Transverse colon (tissue), 4 donors: ENCODE results near the gene LRIG1. TPM values are rescaled to one million over a fixed set of nuclear protein-coding genes. Genes with fewer than 3 reads are reported as not detected.

ENCODE experiments used
- DNase-seq: peaks from one replicate; pipeline ENCODE4 v3.0.0-alpha.2; 2019
- H3K27ac ChIP-seq, 4 donors: fragments of 200-600 bp; sonication (generic); 2 replicates each; pipeline ENCODE4 v1.5.1; 2016 to 2018; ENCODE audit warnings: inconsistent platforms in 4 of 4
- H3K27me3 ChIP-seq: fragments of 200-600 bp; sonication (generic); 2 replicates; pipeline ENCODE4 v1.5.1; 2017; ENCODE audit warnings: inconsistent platforms
- H3K36me3 ChIP-seq, 4 donors: fragments of 200-600 bp; sonication (generic); 2 replicates each; pipeline ENCODE4 v1.5.1; 2017 to 2019; ENCODE audit warnings: inconsistent platforms in 4 of 4
- H3K4me1 ChIP-seq, 4 donors: fragments of 200-600 bp; sonication (generic); 2 replicates each; pipeline ENCODE4 v1.5.1; 2017 to 2020; ENCODE audit warnings: inconsistent platforms in 4 of 4
- H3K4me3 ChIP-seq, 4 donors: fragments of 200-600 bp; sonication (generic); 1 replicate in 1 of 4; 2 replicates in 3 of 4; pipeline versions ENCODE4 v1.5.1 to v1.6.1; 2017 to 2019; ENCODE audit warnings: inconsistent platforms in 4 of 4
- H3K9me3 ChIP-seq, 2 donors: fragments of 200-600 bp; sonication (generic); 2 replicates each; pipeline ENCODE4 v1.5.1; 2017 to 2019; ENCODE audit warnings: inconsistent platforms in 2 of 2
- CTCF ChIP-seq, 5 experiments: fragments of 200-600 bp in 3 of 5; fragments of 450-650 bp in 2 of 5; sonication (generic) in 3 of 5; IDR thresholded peaks; 1 replicate in 2 of 5; 2 replicates in 3 of 5; pipeline ENCODE4 v1.5.1; 2016 to 2017; ENCODE audit warnings: antibody characterized with exemption in 5 of 5, inconsistent platforms in 3 of 5, mild to moderate bottlenecking in 2 of 5, moderate library complexity in 1 of 5
- EP300 ChIP-seq: sonication (generic); formaldehyde crosslinking; IDR thresholded peaks from one replicate; pipeline ENCODE4 v1.6.1; 2017; ENCODE audit warnings: antibody characterized with exemption, low read depth
- POLR2A ChIP-seq: fragments of 450-650 bp; IDR thresholded peaks from one replicate; pipeline ENCODE4 v1.6.1; 2016; ENCODE audit warnings: antibody characterized with exemption, mild to moderate bottlenecking, moderate library complexity
- POLR2AphosphoS5 ChIP-seq, 3 donors: sonication (generic); formaldehyde crosslinking; IDR thresholded peaks; one replicate each; pipeline ENCODE4 v1.6.1; 2016; ENCODE audit warnings: antibody characterized with exemption in 3 of 3
- WGBS, 2 donors: methylation state at CpG; one replicate each; pipeline ENCODE4 v1.1.5; 2018; ENCODE audit warnings: low coverage in 1 of 2; 5-methylcytosine and 5-hydroxymethylcytosine counted together
- in situ Hi-C, 4 donors: fragments of 200-750 bp; cut with MboI; loops; one replicate each; pipeline versions ENCODE4 v1.15.0 to v1.15.1; 2017; ENCODE audit warnings: low sequenced_read_pairs in 3 of 4, low pct_ligation_motif_present in 1 of 4, low pct_unique_long_range_greater_than_20kb in 1 of 4
- intact Hi-C: fragments of 100-400 bp; cut with DNase I; formaldehyde crosslinking; loops from one replicate; pipeline ENCODE4 v1.15.1; 2023; ENCODE audit warnings: low total_unique reads
- total RNA-seq, 4 donors: library from RNA; depleted of rRNA; stranded (reverse); fragments of >200 nt; gene quantifications; one replicate each; pipeline ENCODE4 v1.1.0, GENCODE V29; 2016

LRIG1 gene
- total RNA-seq, 4 donors from 2014 or later = 67.2 to 87.6 (median 79.3) TPM

DNA sequence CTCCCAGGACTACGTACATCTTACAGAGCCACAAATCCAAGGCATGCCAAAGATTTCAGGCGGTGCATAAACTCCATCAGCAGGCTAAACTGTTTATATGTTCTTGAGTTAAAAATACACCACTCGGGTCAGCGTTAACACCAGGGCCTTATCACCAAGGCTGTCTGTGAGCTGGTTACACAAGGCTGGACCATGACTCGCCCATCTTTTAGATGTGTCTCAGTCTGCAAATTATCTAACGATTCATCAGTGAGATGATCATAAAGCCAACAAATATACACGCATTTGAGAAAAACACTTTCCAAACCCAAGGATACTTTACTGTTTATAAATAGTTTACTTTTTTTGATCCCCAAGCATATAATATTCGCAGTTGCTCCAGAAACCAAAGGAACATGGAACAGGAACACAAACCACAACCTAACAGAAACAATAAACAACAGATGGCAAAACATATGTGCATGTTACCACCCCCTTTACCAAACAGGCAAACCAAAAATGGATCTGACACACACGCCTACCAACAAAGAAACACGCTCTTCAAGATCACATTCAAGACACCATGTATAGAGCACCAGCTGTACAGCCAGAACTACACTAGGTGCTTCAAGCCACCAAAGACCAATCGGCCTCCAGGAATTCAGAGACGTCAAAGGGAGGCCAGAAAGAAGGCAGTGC, 15.4 kb downstream of the LRIG1 start:
- Histone ChIP-seq H3K27me3 (no peaks in the 10 kb centered on the region), H3K36me3 (no peaks in the 10 kb centered on the region), H3K27ac (peak overlapping the region; percentile 94 to 99 (median 96)), H3K4me1 (peaks cover 41 to 97% (median 78%) of the 10 kb centered on the region in 4 donors), H3K9me3 (no peaks in the 10 kb centered on the region), H3K4me3 (no peak overlapping the region)
- TF ChIP-seq POLR2AphosphoS5 (IDR thresholded peaks at IDR 0.05) = peak; percentile 9 to 60 (median 44)
- peak; percentile 57 for TF ChIP-seq EP300
- TF ChIP-seq POLR2A = no peak
- in situ Hi-C loops = no loop called here
- intact Hi-C loops = no loop called here
- no peak for DNase-seq
- WGBS, 2 donors = 54 to 57% methylated on average over 10 to 12 of the region's 12 CpGs

DNA sequence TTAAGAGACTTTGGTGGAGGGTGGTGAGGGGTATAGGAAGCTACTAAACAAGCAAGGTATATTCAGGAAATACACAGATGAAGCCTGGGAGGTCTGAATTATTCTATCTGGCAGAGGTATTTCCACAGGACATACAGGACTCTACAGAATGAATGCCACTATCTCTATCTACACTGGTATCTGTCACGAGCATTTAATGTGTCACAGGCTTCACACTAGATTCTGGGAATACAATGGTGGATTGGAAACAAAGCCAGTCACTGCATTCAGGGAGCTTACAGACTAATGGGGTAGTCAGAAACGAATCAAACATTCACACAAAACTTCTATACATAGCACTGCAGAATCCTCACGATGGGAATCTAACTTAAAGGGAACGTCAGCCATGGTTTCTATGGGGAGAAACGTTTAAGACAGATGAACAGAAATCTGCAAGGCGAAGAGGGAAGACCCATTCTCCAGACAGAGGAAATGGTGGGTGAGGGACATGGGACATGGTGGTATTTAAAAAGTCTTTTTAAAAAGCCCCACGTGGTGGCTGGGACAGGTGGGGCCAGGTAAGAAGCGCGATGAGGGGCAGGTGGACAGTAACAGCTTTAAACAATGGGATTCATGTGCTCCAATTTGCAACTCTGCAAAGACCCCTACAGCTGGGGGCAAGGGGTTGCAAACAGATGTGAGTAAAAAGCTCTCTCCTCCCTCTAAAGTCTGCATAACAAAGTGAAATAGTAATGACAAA, 16.5 kb downstream of the LRIG1 start:
- WGBS, 2 donors = 49 to 55% methylated on average over 9 of the region's 9 CpGs
- Histone ChIP-seq H3K4me1 (peaks cover 34 to 97% (median 79%) of the 10 kb centered on the region in 4 donors), H3K4me3 (no peak overlapping the region), H3K27ac (peak overlapping the region; percentile 94 to 99 (median 96)), H3K9me3 (no peaks in the 10 kb centered on the region), H3K27me3 (no peaks in the 10 kb centered on the region), H3K36me3 (no peaks in the 10 kb centered on the region)
- in situ Hi-C loops (no loop called here), intact Hi-C loops (no loop called here)
- DNase-seq = no peak
- TF ChIP-seq EP300 (no peak), POLR2AphosphoS5 (IDR thresholded peaks at IDR 0.05) (no peak), CTCF (IDR thresholded peaks at IDR 0.05) (no peak), POLR2A (no peak)

DNA sequence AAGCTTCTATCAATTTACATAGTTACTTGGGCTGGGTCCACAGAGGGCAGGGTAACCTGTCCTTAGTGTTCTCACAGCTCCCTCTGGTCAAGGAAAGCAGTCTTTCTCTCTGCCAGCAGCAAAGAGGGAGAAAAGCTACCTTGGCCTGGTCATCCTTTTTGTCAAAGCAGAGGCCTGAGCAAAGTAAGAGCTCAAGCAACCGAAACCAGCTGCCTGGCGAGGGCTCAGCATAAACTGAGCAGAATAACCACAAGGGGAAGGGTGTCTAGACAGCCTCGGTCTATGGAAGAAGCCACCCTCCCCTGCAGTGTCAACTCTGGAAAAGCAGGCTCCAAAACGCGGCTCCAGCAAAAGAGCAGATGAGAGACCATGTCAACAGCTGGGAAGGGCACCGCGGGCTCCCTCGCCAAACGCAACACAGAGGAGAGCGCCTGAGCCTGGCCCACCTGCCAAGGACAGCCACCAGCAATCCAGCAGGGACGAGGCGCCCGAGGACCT, 17.4 kb downstream of the LRIG1 start:
- Histone ChIP-seq H3K27me3 (no peaks in the 10 kb centered on the region), H3K36me3 (no peaks in the 10 kb centered on the region), H3K4me3 (no peak overlapping the region), H3K9me3 (no peaks in the 10 kb centered on the region), H3K27ac (peak overlapping the region; percentile 94 to 99 (median 96)), H3K4me1 (peaks cover 36 to 97% (median 87%) of the 10 kb centered on the region in 4 donors)
- TF ChIP-seq EP300 (no peak), POLR2A (no peak), POLR2AphosphoS5 (IDR thresholded peaks at IDR 0.05) (no peak), CTCF (IDR thresholded peaks at IDR 0.05) (no peak)
- in situ Hi-C loops = no loop called here
- 41% methylated on average over 13 of the region's 13 CpGs; no CpG with 5 or more reads in 1 of the 2 donors for WGBS, 2 donors
- no peak for DNase-seq
- intact Hi-C loops = no loop called here

GRCh38 chr3:66483006-66483405, 17.8 kb downstream of the LRIG1 start:
- intact Hi-C loops = no loop called here
- H3K4me1 ChIP-seq = peaks cover 41 to 98% (median 92%) of the 10 kb centered on the region in 4 donors
- TF ChIP-seq POLR2AphosphoS5 (IDR thresholded peaks at IDR 0.05) (peak in 2 of 3 donors; percentile 9 to 43), CTCF (IDR thresholded peaks at IDR 0.05) (no peak)
- WGBS, 2 donors = 47 to 71% methylated on average over 2 to 4 of the region's 4 CpGs
- in situ Hi-C loops = no loop called here
- peak overlapping the region; percentile 94 to 99 (median 96) for H3K27ac ChIP-seq
- peak; percentile 57 for DNase-seq
- no peaks in the 10 kb centered on the region for H3K9me3 ChIP-seq
- no peaks in the 10 kb centered on the region for H3K27me3 ChIP-seq
- no peak overlapping the region for H3K4me3 ChIP-seq
- H3K36me3 ChIP-seq = no peaks in the 10 kb centered on the region
